ENCODE data around the gene DCAF6.
"Not testable (repeated sequence)": the region's sequence is repeated elsewhere in the genome, so short reads cannot be mapped to it uniquely, and the experiment has no call there.

DCAF6 gene

GRCh38 chr1:168053681-168054080, 117.2 kb downstream of the DCAF6 start:
- H4K8ac ChIP-seq (ENCODE audit: low read depth, low read length): no peak overlapping the region
- H2BK5ac ChIP-seq (ENCODE audit: low read length): no peak overlapping the region
- no peak overlapping the region for H3K9ac ChIP-seq (ENCODE audit: low read length)
- H3K36me3 ChIP-seq (ENCODE audit: control insufficient read depth, insufficient read depth, low read length): no peaks in the 10 kb centered on the region
- H3K27ac ChIP-seq (ENCODE audit: low read depth, low read length): no peak overlapping the region
- no peak overlapping the region for H3K4ac ChIP-seq (ENCODE audit: low read depth, low read length)
- H2BK120ac ChIP-seq (ENCODE audit: low read depth, low read length): no peak overlapping the region
- no peaks in the 10 kb centered on the region for H3K79me2 ChIP-seq (ENCODE audit: control insufficient read depth, insufficient read depth, low read length)
- no peak overlapping the region for H3K56ac ChIP-seq (ENCODE audit: low read length)
- no peak overlapping the region for H4K5ac ChIP-seq (ENCODE audit: low read length)
- no peak overlapping the region for H3K23ac ChIP-seq (ENCODE audit: low read length)
- DNase-seq: no peak
- H3K27me3 ChIP-seq (ENCODE audit: insufficient read depth, low read length, poor library complexity): no peaks in the 10 kb centered on the region
- H3K4me3 ChIP-seq (ENCODE audit: low read length): no peak overlapping the region
- no peaks in the 10 kb centered on the region for H3K4me1 ChIP-seq (ENCODE audit: control insufficient read depth, low read depth, low read length)
- WGBS (ENCODE audit: extremely low coverage, insufficient coverage, low lambda C conversion rate): no CpG with 5 or more reads among the region's 2 CpGs
- H3K4me2 ChIP-seq (ENCODE audit: low read length): no peak overlapping the region
- no peaks in the 10 kb centered on the region for H3K79me1 ChIP-seq (ENCODE audit: low read length)
- H3K18ac ChIP-seq (ENCODE audit: low read length): no peak overlapping the region
- no peak overlapping the region for H2BK15ac ChIP-seq (replicated peaks; ENCODE audit: low read depth)
- no peak overlapping the region for H2AK5ac ChIP-seq (ENCODE audit: low read length)

- Histone ChIP-seq H4K5ac (ENCODE audit: low read length) (no peak overlapping the region), H3K27ac (ENCODE audit: low read depth, low read length) (no peak overlapping the region), H3K18ac (ENCODE audit: low read length) (no peak overlapping the region), H3K4ac (ENCODE audit: low read depth, low read length) (no peak overlapping the region), H2BK120ac (ENCODE audit: low read depth, low read length) (no peak overlapping the region), H2BK5ac (ENCODE audit: low read length) (no peak overlapping the region), H3K79me2 (ENCODE audit: control insufficient read depth, insufficient read depth, low read length) (no peaks in the 10 kb centered on the region), H3K23ac (ENCODE audit: low read length) (no peak overlapping the region), H3K56ac (ENCODE audit: low read length) (no peak overlapping the region), H3K27me3 (ENCODE audit: insufficient read depth, low read length, poor library complexity) (no peaks in the 10 kb centered on the region), H3K79me1 (ENCODE audit: low read length) (no peaks in the 10 kb centered on the region), H3K9ac (ENCODE audit: low read length) (no peak overlapping the region), H3K36me3 (ENCODE audit: control insufficient read depth, insufficient read depth, low read length) (no peaks in the 10 kb centered on the region), H3K4me3 (ENCODE audit: low read length) (no peak overlapping the region), H3K4me1 (ENCODE audit: control insufficient read depth, low read depth, low read length) (no peaks in the 10 kb centered on the region), H2BK15ac (replicated peaks; ENCODE audit: low read depth) (no peak overlapping the region), H3K4me2 (ENCODE audit: low read length) (no peak overlapping the region), H2AK5ac (ENCODE audit: low read length) (no peak overlapping the region), H4K8ac (ENCODE audit: low read depth, low read length) (no peak overlapping the region)
- no CpG with 5 or more reads among the region's 3 CpGs for WGBS (ENCODE audit: extremely low coverage, insufficient coverage, low lambda C conversion rate)
- no peak for DNase-seq
Measured at GRCh38 chr1:168054117-168054516, 117.6 kb downstream of the DCAF6 start.

GRCh38 chr1:168056152-168056551, 119.7 kb downstream of the DCAF6 start:
- H3K27me3 ChIP-seq (ENCODE audit: insufficient read depth, low read length, poor library complexity); H2AK5ac ChIP-seq (ENCODE audit: low read length); H3K23ac ChIP-seq (ENCODE audit: low read length); DNase-seq; H4K5ac ChIP-seq (ENCODE audit: low read length); H2BK15ac ChIP-seq (replicated peaks; ENCODE audit: low read depth); H3K27ac ChIP-seq (ENCODE audit: low read depth, low read length); H3K4me2 ChIP-seq (ENCODE audit: low read length); H3K79me1 ChIP-seq (ENCODE audit: low read length); H3K9ac ChIP-seq (ENCODE audit: low read length); H2BK5ac ChIP-seq (ENCODE audit: low read length); H3K36me3 ChIP-seq (ENCODE audit: control insufficient read depth, insufficient read depth, low read length); H3K4me3 ChIP-seq (ENCODE audit: low read length); H3K18ac ChIP-seq (ENCODE audit: low read length); H3K4me1 ChIP-seq (ENCODE audit: control insufficient read depth, low read depth, low read length); H3K4ac ChIP-seq (ENCODE audit: low read depth, low read length); H2BK120ac ChIP-seq (ENCODE audit: low read depth, low read length); H3K79me2 ChIP-seq (ENCODE audit: control insufficient read depth, insufficient read depth, low read length); H4K8ac ChIP-seq (ENCODE audit: low read depth, low read length); H3K56ac ChIP-seq (ENCODE audit: low read length): not testable (repeated sequence)
- WGBS (ENCODE audit: extremely low coverage, insufficient coverage, low lambda C conversion rate): no CpG with 5 or more reads among the region's 35 CpGs

GRCh38 chr1:168057355-168057754, 120.9 kb downstream of the DCAF6 start:
- H3K79me2 ChIP-seq (ENCODE audit: control insufficient read depth, insufficient read depth, low read length): no peaks in the 10 kb centered on the region
- no peaks in the 10 kb centered on the region for H3K36me3 ChIP-seq (ENCODE audit: control insufficient read depth, insufficient read depth, low read length)
- H4K5ac ChIP-seq (ENCODE audit: low read length): no peak overlapping the region
- no peak overlapping the region for H2BK5ac ChIP-seq (ENCODE audit: low read length)
- H2BK120ac ChIP-seq (ENCODE audit: low read depth, low read length): no peak overlapping the region
- H3K79me1 ChIP-seq (ENCODE audit: low read length): no peaks in the 10 kb centered on the region
- H3K4me2 ChIP-seq (ENCODE audit: low read length): no peak overlapping the region
- no peak overlapping the region for H3K23ac ChIP-seq (ENCODE audit: low read length)
- no peak overlapping the region for H2BK15ac ChIP-seq (replicated peaks; ENCODE audit: low read depth)
- no peak overlapping the region for H3K27ac ChIP-seq (ENCODE audit: low read depth, low read length)
- WGBS (ENCODE audit: extremely low coverage, insufficient coverage, low lambda C conversion rate): no CpG with 5 or more reads among the region's 1 CpG
- H4K8ac ChIP-seq (ENCODE audit: low read depth, low read length): no peak overlapping the region
- no peak overlapping the region for H3K18ac ChIP-seq (ENCODE audit: low read length)
- no peak overlapping the region for H3K9ac ChIP-seq (ENCODE audit: low read length)
- H3K56ac ChIP-seq (ENCODE audit: low read length): no peak overlapping the region
- no peak overlapping the region for H2AK5ac ChIP-seq (ENCODE audit: low read length)
- H3K4me3 ChIP-seq (ENCODE audit: low read length): no peak overlapping the region
- no peaks in the 10 kb centered on the region for H3K4me1 ChIP-seq (ENCODE audit: control insufficient read depth, low read depth, low read length)
- no peak for DNase-seq
- no peak overlapping the region for H3K4ac ChIP-seq (ENCODE audit: low read depth, low read length)
- no peaks in the 10 kb centered on the region for H3K27me3 ChIP-seq (ENCODE audit: insufficient read depth, low read length, poor library complexity)

DNA sequence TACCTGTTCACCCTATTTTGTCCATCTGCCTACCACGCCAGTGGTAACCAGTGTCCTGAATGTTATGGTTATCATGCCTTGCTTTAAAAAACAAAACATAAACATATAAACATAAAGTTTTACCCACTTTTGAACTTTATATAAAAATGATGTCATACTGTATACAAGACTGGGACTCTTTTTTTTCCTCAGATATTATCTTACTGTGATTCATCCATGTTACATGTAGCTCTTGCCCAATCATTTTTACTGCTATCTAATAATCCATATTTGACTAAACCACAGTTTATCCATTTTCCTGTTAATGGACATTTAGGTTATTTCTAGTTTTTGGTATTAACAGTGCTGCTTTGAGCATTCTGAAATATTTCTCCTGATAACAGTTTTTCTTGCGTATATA, 121.4 kb downstream of the DCAF6 start:
- H3K27ac ChIP-seq (ENCODE audit: low read depth, low read length): no peak overlapping the region
- H4K8ac ChIP-seq (ENCODE audit: low read depth, low read length): no peak overlapping the region
- no peak overlapping the region for H3K18ac ChIP-seq (ENCODE audit: low read length)
- H3K27me3 ChIP-seq (ENCODE audit: insufficient read depth, low read length, poor library complexity): no peaks in the 10 kb centered on the region
- DNase-seq: no peak
- no peak overlapping the region for H2BK120ac ChIP-seq (ENCODE audit: low read depth, low read length)
- no peak overlapping the region for H3K9ac ChIP-seq (ENCODE audit: low read length)
- H3K4me3 ChIP-seq (ENCODE audit: low read length): no peak overlapping the region
- no peak overlapping the region for H3K4me2 ChIP-seq (ENCODE audit: low read length)
- no peaks in the 10 kb centered on the region for H3K36me3 ChIP-seq (ENCODE audit: control insufficient read depth, insufficient read depth, low read length)
- no peak overlapping the region for H2BK15ac ChIP-seq (replicated peaks; ENCODE audit: low read depth)
- no peaks in the 10 kb centered on the region for H3K4me1 ChIP-seq (ENCODE audit: control insufficient read depth, low read depth, low read length)
- no peak overlapping the region for H3K4ac ChIP-seq (ENCODE audit: low read depth, low read length)
- no peak overlapping the region for H3K56ac ChIP-seq (ENCODE audit: low read length)
- H2BK5ac ChIP-seq (ENCODE audit: low read length): no peak overlapping the region
- no peaks in the 10 kb centered on the region for H3K79me2 ChIP-seq (ENCODE audit: control insufficient read depth, insufficient read depth, low read length)
- H3K79me1 ChIP-seq (ENCODE audit: low read length): no peaks in the 10 kb centered on the region
- H2AK5ac ChIP-seq (ENCODE audit: low read length): no peak overlapping the region
- H3K23ac ChIP-seq (ENCODE audit: low read length): no peak overlapping the region
- H4K5ac ChIP-seq (ENCODE audit: low read length): no peak overlapping the region
- no CpG with 5 or more reads among the region's 2 CpGs for WGBS (ENCODE audit: extremely low coverage, insufficient coverage, low lambda C conversion rate)

- H3K18ac ChIP-seq (ENCODE audit: low read length): no peak overlapping the region
- no peak overlapping the region for H3K9ac ChIP-seq (ENCODE audit: low read length)
- H3K4ac ChIP-seq (ENCODE audit: low read depth, low read length): no peak overlapping the region
- no peak overlapping the region for H3K23ac ChIP-seq (ENCODE audit: low read length)
- no peak overlapping the region for H3K4me3 ChIP-seq (ENCODE audit: low read length)
- H2BK15ac ChIP-seq (replicated peaks; ENCODE audit: low read depth): no peak overlapping the region
- no peaks in the 10 kb centered on the region for H3K4me1 ChIP-seq (ENCODE audit: control insufficient read depth, low read depth, low read length)
- no peak overlapping the region for H3K4me2 ChIP-seq (ENCODE audit: low read length)
- H2BK120ac ChIP-seq (ENCODE audit: low read depth, low read length): no peak overlapping the region
- no peaks in the 10 kb centered on the region for H3K27me3 ChIP-seq (ENCODE audit: insufficient read depth, low read length, poor library complexity)
- H3K27ac ChIP-seq (ENCODE audit: low read depth, low read length): no peak overlapping the region
- no peaks in the 10 kb centered on the region for H3K79me1 ChIP-seq (ENCODE audit: low read length)
- H3K56ac ChIP-seq (ENCODE audit: low read length): no peak overlapping the region
- no peaks in the 10 kb centered on the region for H3K79me2 ChIP-seq (ENCODE audit: control insufficient read depth, insufficient read depth, low read length)
- H4K8ac ChIP-seq (ENCODE audit: low read depth, low read length): no peak overlapping the region
- no peak overlapping the region for H2AK5ac ChIP-seq (ENCODE audit: low read length)
- H3K36me3 ChIP-seq (ENCODE audit: control insufficient read depth, insufficient read depth, low read length): no peaks in the 10 kb centered on the region
- DNase-seq: no peak
- WGBS (ENCODE audit: extremely low coverage, insufficient coverage, low lambda C conversion rate): no CpG with 5 or more reads among the region's 1 CpG
- no peak overlapping the region for H2BK5ac ChIP-seq (ENCODE audit: low read length)
- H4K5ac ChIP-seq (ENCODE audit: low read length): no peak overlapping the region
Measured at GRCh38 chr1:168064216-168064615, 127.7 kb downstream of the DCAF6 start.

Data from mesendoderm (in vitro differentiated cells).